Body of pancreas (tissue), 4 donors: ENCODE measurements around the gene GIT1. TPM values are rescaled to one million over a fixed set of nuclear protein-coding genes. Genes with fewer than 3 reads are reported as not detected.

ENCODE experiments used
- ATAC-seq: fragments of 150-250 bp; one replicate; pipeline ENCODE4 v1.9.1; 2016
- DNase-seq, 4 donors: peaks; one replicate each; pipeline ENCODE4 v3.0.0-alpha.2; 2019
- H3K27ac ChIP-seq, 4 donors: fragments of 200-600 bp; sonication (generic); 1 replicate in 3 of 4; 2 replicates in 1 of 4; pipeline versions ENCODE4 v1.5.1 to v1.6.1; 2016 to 2019; ENCODE audit warnings: mild to moderate bottlenecking in 1 of 4, mixed read lengths in 1 of 4, moderate library complexity in 1 of 4
- H3K27me3 ChIP-seq, 2 donors: fragments of 200-600 bp; sonication (generic); one replicate each; pipeline ENCODE4 v1.6.0; 2016; ENCODE audit warnings: mild to moderate bottlenecking in 1 of 2
- H3K36me3 ChIP-seq, 2 donors: fragments of 200-600 bp; sonication (generic); replicated peaks in 1 of 2; 2 replicates each; pipeline ENCODE4 v1.5.1; 2016; ENCODE audit warnings: low read depth in 2 of 2; ENCODE audit not compliant: insufficient read depth in 1 of 2
- H3K4me1 ChIP-seq: fragments of 200-600 bp; sonication (generic); one replicate; pipeline ENCODE4 v1.6.0; 2016
- H3K4me3 ChIP-seq, 2 donors: fragments of 200-600 bp; sonication (generic); 1 replicate in 1 of 2; 2 replicates in 1 of 2; pipeline ENCODE4 v1.5.1; 2016 to 2019
- H3K9me3 ChIP-seq, 3 donors: fragments of 200-600 bp; sonication (generic); 1 replicate in 2 of 3; 2 replicates in 1 of 3; pipeline ENCODE4 v1.5.1; 2016
- POLR2A ChIP-seq, 3 donors: fragments of 450-650 bp; IDR thresholded peaks; one replicate each; pipeline ENCODE4 v1.6.1; 2016; ENCODE audit warnings: antibody characterized with exemption in 3 of 3, mild to moderate bottlenecking in 2 of 3
- WGBS, 2 donors: methylation state at CpG; one replicate each; pipeline ENCODE4 v1.1.5; 2017; 5-methylcytosine and 5-hydroxymethylcytosine counted together
- intact Hi-C: fragments of 100-400 bp; cut with DNase I; formaldehyde crosslinking; loops from one replicate; pipeline ENCODE4 v1.15.1; 2023
- total RNA-seq, 2 donors: library from RNA; depleted of rRNA; stranded (reverse); fragments of >200 nt; gene quantifications; one replicate each; pipeline ENCODE4 v1.1.0, GENCODE V29; 2016
- TF ChIP-seq, protein P1 (sequence below), 7 experiments: fragments of 450-650 bp in 4 of 7; fragments of 200-600 bp in 3 of 7; sonication (generic) in 3 of 7; IDR thresholded peaks; one replicate each; pipeline ENCODE4 v1.5.1; 2016 to 2019; ENCODE audit warnings: antibody characterized with exemption in 7 of 7

GIT1 gene
- total RNA-seq, 2 donors from 2014 or later = 26.7 to 34.3 TPM

DNA sequence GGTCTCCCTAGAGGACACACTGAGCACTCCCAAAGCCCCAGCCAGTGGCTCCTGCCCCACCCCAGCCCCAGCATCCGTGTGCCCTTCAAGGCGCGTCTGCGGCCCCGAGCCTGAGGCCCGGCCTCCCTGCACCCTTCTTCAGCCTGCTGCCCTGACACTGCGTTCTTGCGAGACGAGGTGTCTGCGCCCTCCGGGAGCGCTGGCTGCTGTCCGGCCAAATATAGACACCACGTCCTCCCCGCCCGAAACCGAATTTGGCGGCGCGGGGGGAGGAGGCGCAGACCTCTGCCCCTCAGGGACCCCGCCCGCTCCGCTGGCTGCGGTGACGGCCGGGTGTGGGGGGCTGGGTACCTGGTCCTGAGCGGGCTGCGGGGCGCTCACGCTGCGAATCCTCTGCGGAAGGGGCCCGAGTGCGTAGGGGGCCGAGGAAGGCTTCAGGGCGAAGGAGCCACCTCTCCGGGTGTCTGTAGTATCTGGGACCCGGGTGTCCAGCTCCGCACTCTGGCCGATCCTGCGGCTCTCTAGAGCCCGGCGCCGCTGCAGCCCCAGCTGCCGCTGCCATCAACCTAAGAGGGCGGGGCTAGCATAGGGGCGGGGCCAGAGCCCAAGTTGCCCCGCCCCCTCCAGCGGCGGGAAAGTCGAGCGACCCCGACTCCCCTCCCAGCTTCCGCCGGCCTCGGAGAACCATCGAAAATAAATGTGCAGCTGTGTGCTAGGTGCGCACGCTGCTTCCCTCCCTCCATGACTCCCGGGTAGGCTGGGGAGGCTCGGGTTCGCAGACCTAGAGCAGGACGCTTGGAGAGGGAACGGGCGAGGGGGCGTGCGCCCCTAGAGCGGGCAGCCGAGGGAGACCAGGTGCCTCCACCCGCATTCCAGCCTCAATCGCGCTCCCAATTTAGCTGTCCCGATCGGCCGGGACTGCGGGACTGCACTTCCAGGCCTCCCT lies 33.2 kb upstream of the GIT1 start, which contains the start of gene CORO6:
TSS of gene CORO6 (minus strand) at position 576 of the 946 bp plus-strand sequence. CDS start 1,491 bp downstream, outside the sequence.
- H3K27ac ChIP-seq = no peak within 1 kb of the TSS
- DNase-seq (peak; percentile 33 to 65 (median 40)), ATAC-seq (peak; percentile 63)
- H3K27me3 ChIP-seq = peaks cover 0 to 13% of the 10 kb centered on the region in 2 donors
- peak within 1 kb of the TSS; percentile 7 to 11 for H3K4me3 ChIP-seq
- peaks cover 21% of the 10 kb centered on the region for H3K4me1 ChIP-seq
- H3K9me3 ChIP-seq = no peaks in the 10 kb centered on the region
- TF ChIP-seq, protein P1, sequence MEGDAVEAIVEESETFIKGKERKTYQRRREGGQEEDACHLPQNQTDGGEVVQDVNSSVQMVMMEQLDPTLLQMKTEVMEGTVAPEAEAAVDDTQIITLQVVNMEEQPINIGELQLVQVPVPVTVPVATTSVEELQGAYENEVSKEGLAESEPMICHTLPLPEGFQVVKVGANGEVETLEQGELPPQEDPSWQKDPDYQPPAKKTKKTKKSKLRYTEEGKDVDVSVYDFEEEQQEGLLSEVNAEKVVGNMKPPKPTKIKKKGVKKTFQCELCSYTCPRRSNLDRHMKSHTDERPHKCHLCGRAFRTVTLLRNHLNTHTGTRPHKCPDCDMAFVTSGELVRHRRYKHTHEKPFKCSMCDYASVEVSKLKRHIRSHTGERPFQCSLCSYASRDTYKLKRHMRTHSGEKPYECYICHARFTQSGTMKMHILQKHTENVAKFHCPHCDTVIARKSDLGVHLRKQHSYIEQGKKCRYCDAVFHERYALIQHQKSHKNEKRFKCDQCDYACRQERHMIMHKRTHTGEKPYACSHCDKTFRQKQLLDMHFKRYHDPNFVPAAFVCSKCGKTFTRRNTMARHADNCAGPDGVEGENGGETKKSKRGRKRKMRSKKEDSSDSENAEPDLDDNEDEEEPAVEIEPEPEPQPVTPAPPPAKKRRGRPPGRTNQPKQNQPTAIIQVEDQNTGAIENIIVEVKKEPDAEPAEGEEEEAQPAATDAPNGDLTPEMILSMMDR (IDR thresholded peaks at IDR 0.05) = no peak
- TF ChIP-seq POLR2A (IDR thresholded peaks at IDR 0.05) = no peak
- 4 to 32% methylated on average over 12 to 77 of the region's 77 CpGs for WGBS, 2 donors
- H3K36me3 ChIP-seq = no peaks in the 10 kb centered on the region
- intact Hi-C loops = no loop called here

DNA sequence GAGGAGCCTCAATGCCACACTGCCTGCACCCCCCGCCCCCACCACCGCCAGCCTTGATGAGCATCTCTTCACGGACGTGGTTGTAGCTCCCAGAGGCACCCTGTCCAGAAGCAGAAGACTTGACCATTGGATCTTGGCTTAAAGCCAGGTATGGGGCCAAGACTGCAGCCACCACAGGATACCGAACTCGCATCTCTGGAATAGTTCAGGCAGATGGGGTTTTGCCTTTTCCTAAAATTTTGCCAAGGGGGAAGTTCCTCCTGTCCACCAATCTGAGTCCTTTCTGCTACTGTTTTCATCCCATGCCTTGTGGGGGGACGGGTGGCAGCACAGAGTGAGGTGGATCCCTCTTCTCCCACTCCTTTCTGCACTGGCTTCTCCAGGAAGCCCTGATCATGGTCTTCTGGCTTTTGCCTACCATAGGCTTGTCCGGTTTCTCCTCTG lies 32.3 kb upstream of the GIT1 start:
- peaks cover 29% of the 10 kb centered on the region for H3K4me1 ChIP-seq
- peaks cover 0 to 21% of the 10 kb centered on the region in 2 donors for H3K27me3 ChIP-seq
- DNase-seq (no peak), ATAC-seq (no peak)
- H3K4me3 ChIP-seq = no peak overlapping the region
- TF ChIP-seq, protein P1 (IDR thresholded peaks at IDR 0.05) = no peak
- TF ChIP-seq POLR2A (IDR thresholded peaks at IDR 0.05) = no peak
- WGBS, 2 donors = 75% methylated on average over 4 to 8 of the region's 8 CpGs
- intact Hi-C loops = no loop called here
- no peaks in the 10 kb centered on the region for H3K9me3 ChIP-seq
- H3K27ac ChIP-seq = no peak overlapping the region
- no peaks in the 10 kb centered on the region for H3K36me3 ChIP-seq

DNA sequence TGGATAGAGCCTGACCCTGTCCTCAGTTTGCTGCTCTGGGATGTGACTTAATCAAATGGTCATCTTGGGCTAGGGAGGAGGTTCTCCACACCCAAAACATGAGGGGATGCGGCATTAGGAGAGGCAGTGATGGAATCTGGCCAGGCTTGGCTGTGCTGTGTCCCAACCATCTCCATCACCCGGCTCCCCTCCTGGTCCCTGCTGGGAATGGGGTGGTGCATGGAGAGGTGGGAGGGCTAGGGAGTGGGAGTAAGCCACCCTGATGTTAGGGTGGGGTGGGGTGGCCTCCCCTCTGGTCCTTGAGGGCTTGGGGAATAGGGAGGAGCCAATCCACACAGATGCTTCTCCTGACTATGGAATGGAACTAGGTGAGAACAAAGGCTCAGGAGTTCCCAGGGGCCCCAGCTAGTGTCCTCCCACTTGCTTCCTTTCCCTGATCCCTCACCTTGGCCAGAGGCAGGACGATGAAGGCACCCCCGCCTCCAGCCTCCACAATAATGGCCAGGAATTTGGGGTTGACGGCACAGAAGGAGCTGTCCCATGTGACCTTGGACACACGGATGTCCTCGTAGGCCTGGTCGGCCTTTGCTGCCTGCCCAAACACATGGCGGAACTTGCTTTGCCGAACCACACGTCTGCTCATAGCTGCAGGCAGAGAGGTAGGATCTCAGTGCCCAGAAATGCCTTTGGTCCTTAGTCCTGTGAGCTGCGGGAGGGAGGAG lies 31.5 kb upstream of the GIT1 start:
- H3K27me3 ChIP-seq = peaks cover 0 to 26% of the 10 kb centered on the region in 2 donors
- ATAC-seq (no peak), DNase-seq (no peak)
- TF ChIP-seq POLR2A (IDR thresholded peaks at IDR 0.05) = no peak
- TF ChIP-seq, protein P1 (IDR thresholded peaks at IDR 0.05) = no peak
- H3K9me3 ChIP-seq = no peaks in the 10 kb centered on the region
- no peaks in the 10 kb centered on the region for H3K36me3 ChIP-seq
- intact Hi-C loops = no loop called here
- H3K4me1 ChIP-seq = peaks cover 37% of the 10 kb centered on the region
- no peak overlapping the region for H3K4me3 ChIP-seq
- no peak overlapping the region for H3K27ac ChIP-seq
- WGBS, 2 donors = 92 to 94% methylated on average over 11 of the region's 12 CpGs

DNA sequence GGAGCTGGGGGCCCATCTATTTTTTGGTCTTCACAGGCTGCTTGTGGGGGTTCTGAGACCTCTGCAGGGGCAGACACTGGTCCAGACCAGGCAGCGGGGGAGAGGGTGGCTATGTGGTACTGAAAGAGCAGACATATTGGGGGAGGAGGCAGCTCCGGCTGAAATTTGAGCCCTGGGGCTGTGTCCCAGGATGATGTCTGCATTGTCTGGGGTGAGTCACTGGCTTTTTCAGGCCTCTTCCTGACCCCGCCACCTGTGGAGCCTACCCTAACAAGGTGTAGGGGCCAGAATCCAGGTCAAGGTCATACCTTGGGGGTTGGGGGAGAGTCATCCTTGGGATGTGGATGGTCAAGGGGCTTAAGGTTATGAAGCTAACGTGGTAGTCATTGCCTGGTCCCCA lies 30.8 kb upstream of the GIT1 start:
- no peak for DNase-seq
- no peaks in the 10 kb centered on the region for H3K36me3 ChIP-seq
- peaks cover 44% of the 10 kb centered on the region for H3K4me1 ChIP-seq
- 93 to 94% methylated on average over 3 to 4 of the region's 4 CpGs for WGBS, 2 donors
- intact Hi-C loops = no loop called here
- no peak for ATAC-seq
- no peak overlapping the region for H3K4me3 ChIP-seq
- no peak overlapping the region for H3K27ac ChIP-seq
- H3K27me3 ChIP-seq = peaks cover 0 to 26% of the 10 kb centered on the region in 2 donors
- TF ChIP-seq POLR2A (IDR thresholded peaks at IDR 0.05) = no peak
- TF ChIP-seq, protein P1 (IDR thresholded peaks at IDR 0.05) = no peak
- no peaks in the 10 kb centered on the region for H3K9me3 ChIP-seq
